ENCODE measurements around the gene KAT14.
"Not testable (repeated sequence)": the region's sequence is repeated elsewhere in the genome, so short reads cannot be mapped to it uniquely, and the experiment has no call there.

The KAT14 gene

GRCh38 chr20:18165553-18165952 is 27.9 kb downstream of the KAT14 start:
- no peak for DNase-seq

DNA sequence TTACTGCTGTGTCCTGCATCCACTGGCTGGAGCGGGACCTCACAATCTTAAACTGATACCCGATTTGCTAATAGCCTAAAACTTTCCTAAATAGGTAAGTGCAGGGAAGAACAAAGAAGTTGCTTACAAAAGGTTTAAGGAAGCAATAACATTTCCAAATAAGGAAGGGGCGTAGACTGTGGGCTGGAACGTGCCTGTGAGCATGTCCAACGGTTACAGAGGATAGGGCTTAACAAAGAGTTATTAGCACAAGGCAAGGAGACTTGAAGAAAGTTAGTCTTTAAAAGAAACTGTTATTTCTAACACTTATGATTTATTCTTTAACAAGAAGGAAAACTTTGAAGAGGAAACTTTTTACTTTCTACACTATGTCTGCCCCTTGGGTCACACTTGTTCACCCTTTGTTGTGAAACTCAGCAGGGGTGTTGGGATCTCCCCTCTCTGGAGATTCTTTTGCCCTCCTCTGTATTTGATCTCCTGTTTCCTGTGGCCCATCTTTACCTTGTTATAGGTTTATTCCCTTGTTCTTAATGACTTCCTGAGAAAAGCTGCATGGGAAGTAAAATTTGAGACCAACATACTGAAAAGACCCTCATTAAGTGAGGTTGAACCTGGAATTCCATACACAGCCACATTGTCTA is 28.7 kb downstream of the KAT14 start:
- no peak for DNase-seq

- DNase-seq, result no peak
Observed at GRCh38 chr20:18166950-18167349, 29.3 kb downstream of the KAT14 start.

GRCh38 chr20:18172379-18172778 is 34.7 kb downstream of the KAT14 start:
- no peak for DNase-seq

GRCh38 chr20:18174906-18175683 is 37.4 kb downstream of the KAT14 start:
- no peak for DNase-seq

DNA sequence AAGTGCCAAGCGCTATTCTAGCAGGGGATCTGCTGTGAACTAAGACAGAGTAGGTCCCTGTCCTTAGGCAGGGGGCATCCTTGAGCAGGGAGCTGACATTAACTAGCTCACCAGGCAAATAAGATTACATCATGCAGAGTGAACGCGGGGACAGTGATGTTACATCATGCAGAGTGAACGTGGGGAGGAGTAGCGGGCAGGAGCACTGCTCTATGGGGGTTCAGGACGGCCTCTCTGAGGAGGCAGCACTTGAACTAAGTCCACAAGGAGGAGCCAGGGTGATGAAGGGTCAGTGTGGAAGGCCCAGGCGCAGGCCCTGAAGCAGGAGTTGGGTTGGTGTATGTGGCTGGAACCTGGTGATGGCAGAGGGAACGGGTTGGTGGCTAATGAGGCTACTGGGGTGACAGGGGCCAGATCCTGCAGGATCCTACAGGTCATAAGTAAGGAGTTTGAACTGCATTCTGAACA is 38.7 kb downstream of the KAT14 start:
- DNase-seq, result no peak

DNA sequence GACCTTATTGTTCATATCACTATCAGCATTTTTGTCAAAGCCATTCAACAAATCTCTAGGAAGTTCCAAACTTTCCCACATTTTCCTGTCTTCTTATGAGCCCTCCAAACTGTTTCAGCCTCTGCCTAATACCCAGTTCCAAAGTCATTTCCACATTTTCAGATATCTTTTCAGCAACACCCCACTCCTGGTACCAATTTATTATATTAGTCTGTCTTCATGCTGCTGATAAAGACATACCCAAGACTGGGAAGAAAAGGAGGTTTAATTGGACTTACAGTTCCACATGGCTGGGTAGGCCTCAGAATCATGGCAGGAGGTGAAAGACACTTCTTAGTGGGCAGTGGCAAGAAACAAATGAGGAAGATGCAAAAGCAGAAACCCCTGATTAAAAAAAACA is 42.7 kb downstream of the KAT14 start:
- DNase-seq, result not testable (repeated sequence)

- no peak for DNase-seq
Observed at GRCh38 chr20:18180815-18181214, 43.2 kb downstream of the KAT14 start.

DNA sequence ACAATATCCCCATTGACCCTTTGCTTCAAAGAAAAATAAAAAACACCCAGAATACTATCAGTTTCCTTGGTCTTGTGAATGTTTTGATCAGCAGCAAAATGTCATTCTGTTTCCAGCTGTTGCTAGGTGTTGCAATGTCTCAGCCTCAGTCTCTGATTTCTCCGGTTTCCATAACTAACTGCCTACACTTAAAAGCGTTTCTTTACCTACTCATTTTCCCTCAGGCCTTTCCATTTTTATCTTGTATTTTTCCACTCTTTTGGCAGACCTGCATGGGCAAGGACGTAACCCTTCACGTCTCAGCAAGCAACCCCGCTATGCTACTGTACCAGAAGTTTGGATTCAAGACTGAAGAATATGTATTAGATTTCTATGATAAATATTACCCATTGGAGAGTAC is 49.4 kb downstream of the KAT14 start:
- no peak for DNase-seq

DNA sequence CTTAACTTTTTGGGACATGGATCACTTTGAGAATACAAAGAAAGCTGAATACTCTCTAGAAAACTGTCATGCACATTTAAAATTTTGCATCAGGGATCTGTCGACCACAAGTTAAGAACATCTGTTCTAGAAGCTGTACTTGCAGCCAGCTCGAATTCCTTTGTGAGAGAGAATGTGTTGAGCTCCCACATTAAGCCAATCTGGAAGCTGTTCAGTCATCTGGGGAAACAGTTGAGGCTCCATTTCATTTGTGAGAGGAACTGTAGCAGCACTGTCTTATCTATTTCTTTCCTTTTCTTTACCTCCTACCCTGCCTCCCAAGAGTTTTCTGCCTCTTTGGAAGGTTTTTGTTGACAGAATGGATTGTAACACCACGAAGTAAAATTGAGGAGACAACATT is 50.8 kb downstream of the KAT14 start:
- no peak for DNase-seq

DNA sequence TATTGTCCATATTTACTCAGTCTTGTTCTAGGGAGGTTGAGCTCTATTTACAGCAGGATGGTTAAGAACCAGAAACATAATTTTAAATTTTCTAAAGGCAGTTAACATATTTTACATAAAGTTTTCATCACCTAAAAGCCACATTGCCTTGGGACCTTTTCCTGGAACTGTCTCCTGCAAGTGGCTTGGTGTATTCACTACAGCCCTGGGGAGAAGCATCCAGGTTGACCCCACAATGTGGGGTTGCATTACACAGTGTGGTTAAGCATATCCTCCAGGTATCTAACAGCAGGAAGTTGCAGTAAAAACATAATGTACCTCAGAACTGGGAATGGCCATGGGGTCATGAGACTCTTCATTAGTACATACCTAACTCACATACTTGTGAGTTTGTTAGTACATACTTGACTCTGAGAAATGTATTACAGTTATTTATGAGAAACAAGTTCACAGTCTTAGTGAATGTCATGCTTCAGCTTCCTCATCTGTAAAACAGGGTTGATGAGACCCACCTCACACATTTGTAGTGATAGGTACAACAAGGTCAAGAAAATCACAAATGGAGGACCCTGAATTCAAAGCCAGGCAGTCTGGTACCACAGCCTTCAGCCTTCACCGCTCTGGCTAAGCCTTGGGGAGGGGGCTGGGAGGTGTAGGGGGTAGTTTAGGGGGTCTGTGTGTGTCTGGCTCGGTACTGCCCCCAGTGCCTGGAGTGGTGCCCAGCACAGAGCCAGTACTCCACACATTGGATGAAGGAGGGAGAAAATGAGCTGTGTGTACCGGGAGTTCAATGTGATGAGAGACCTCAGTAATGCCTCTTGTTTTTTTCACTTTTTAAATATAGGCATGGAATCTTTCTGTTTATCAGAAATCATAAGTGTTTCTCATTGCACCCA is 52.9 kb downstream of the KAT14 start:
- DNase-seq, result no peak

- DNase-seq, result no peak
Observed at GRCh38 chr20:18191306-18191705, 53.6 kb downstream of the KAT14 start.

DNA sequence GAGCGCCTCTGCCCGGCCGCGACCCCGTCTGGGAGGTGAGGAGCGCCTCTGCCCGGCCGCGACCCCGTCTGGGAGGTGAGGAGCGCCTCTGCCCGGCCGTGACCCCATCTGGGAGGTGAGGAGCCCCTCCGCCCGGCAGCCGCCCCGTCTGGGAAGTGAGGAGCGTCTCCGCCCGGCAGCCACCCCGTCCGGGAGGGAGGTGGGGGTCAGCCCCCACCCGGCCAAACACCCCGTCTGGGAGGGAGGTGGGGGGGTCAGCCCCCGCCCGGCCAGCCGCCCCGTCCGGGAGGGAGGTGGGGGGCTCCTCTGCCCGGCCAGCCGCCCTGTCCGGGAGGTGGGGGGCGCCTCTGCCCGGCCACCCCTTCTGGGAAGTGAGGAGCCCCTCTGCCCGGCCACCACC is 56.8 kb downstream of the KAT14 start:
- not testable (repeated sequence) for DNase-seq

DNA sequence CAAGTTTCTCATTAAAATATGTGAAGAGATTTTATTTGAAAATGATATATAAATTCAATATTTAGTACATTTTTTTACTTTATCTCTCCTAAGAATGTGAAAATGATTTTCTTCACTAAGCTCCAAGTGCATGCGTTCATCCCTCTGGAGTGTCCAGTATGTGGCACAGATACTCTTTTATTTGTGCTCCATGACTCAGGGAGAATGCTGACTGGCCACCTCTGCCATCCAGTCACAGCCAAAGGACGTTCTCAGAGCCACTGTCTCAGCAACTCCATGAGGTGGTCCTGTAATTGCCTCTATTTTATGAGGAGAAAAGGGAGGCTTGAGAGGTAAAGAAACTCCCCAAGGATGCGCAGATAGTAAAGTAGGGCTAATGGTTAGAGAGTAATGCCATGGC is 58.3 kb downstream of the KAT14 start:
- no peak for DNase-seq

DNA sequence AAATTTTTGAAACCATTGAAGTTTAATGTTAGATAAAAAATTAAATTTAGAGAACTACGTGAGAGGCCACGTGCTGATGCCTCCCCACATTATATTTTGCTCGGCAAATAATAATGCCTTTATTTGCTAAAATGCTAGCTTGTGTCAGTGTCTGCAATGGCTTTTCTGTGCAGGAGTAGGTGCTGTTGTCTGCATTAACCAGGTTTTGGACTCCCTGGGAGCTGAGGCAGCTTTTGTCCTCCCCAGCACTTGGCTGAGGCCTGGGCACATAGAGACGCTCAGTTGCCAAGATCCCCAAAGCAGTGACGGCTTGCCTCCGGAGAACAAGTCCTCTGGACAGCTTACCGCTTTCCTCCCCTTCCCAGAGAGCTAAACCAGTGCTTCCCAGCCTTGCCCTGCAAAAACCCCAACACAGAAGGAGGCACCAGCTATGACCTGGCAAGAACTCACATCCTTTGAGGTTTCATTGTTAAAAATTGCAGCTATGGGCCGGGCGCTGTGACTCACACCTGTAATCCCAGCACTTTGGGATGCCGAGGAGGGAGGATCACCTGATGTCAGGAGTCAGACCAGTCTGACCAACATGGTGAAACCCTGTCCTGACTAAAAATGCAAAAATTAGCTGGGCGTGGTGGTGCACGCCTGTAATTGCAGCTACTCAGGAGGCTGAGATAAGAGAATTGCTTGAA is 59.9 kb downstream of the KAT14 start:
- DNase-seq, result no peak

GRCh38 chr20:18202966-18203365 is 65.3 kb downstream of the KAT14 start:
- no peak for DNase-seq

GRCh38 chr20:18203700-18204099 is 66.0 kb downstream of the KAT14 start:
- not testable (repeated sequence) for DNase-seq

- DNase-seq, result no peak
Observed at GRCh38 chr20:18213002-18213401, 75.3 kb downstream of the KAT14 start.

GRCh38 chr20:18215566-18215965 is 77.9 kb downstream of the KAT14 start:
- no peak for DNase-seq

- no peak for DNase-seq
Observed at GRCh38 chr20:18218280-18218679, 80.6 kb downstream of the KAT14 start.

DNA sequence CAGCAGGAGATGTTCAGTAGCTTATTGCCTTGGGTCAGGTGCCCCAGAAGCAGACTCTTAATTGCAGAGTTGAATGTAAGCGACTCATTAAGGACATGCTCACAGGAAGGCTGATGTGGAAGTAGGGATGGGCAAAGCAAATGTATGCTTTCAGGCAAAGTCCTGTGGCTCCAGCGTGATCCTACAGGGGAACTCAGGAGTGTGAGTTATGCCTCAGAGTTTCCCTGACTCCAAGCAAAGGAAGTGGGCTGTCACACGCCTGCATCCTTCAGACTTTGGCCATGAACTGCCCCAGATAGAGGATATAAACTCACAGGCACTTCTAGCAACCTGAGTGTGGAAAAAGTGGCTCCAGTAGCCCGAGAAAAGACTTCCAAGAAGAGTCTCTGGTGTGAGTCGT is 85.7 kb downstream of the KAT14 start:
- DNase-seq, result no peak

DNA sequence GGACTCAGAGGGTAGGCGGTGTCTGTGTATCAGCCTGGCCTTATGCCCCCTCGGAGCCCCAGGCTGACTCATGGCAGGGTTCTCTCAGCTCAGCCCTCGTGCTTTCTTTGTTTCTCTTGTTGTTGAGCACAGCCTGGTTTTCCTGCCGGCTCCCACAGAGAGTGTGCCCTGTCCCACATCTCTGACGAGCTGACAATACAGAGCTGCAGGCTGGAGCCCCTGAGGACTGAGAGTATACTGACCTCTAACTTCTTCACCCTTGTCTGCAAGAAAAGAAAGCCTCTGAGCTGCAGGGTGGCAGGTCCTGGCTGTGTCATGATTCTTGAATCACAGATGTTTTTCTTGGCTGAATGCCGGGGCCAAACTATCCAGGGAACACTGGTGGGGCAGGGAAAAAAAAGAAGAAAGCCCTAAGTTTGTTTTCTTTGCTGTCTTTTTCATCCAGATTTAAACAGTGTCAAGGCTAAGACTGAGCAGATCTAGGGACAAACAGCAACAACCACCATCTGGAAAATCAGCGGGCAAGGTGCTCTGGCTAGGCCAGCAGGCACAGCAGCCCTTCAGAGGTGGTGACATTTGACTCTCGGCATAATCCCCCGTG is 87.4 kb downstream of the KAT14 start:
- DNase-seq, result no peak

- no peak for DNase-seq
Observed at GRCh38 chr20:18225632-18226031, 88.0 kb downstream of the KAT14 start.

Measured in stimulated activated CD4-positive, alpha-beta T cell treated with anti-CD3 and anti-CD28 coated beads, Interleukin-4, amount 100 ng/mL, for 1 hour (primary cell).